Neural progenitor cell (in vitro differentiated cells): ENCODE data around the gene NCAPG2. TPM values are rescaled to one million over a fixed set of nuclear protein-coding genes. Genes with fewer than 3 reads are reported as not detected.
A peak's percentile ranks its signal among the peaks of the same experiment; 100 is the strongest.

ENCODE experiments used
- DNase-seq: peaks from one replicate; pipeline ENCODE4 v3.0.0-alpha.2; 2016; ENCODE audit warnings: low spot score
- H2AFZ ChIP-seq: fragments of 200-600 bp; sonication (generic); replicated peaks from 2 replicates; pipeline ENCODE4 v1.6.1; 2016; ENCODE audit warnings: antibody characterized with exemption
- H3F3A ChIP-seq: fragments of 200-600 bp; sonication (generic); 2 replicates; pipeline ENCODE4 v1.6.1; 2016; ENCODE audit warnings: antibody characterized with exemption, low read depth
- H3K27ac ChIP-seq: fragments of 200-600 bp; sonication (generic); 2 replicates; pipeline ENCODE4 v1.5.1; 2016; ENCODE audit warnings: mild to moderate bottlenecking
- H3K27me3 ChIP-seq: fragments of 200-600 bp; sonication (generic); 2 replicates; pipeline ENCODE4 v1.6.1; 2016; ENCODE audit warnings: mild to moderate bottlenecking, moderate library complexity
- H3K36me3 ChIP-seq: fragments of 200-600 bp; sonication (generic); 2 replicates; pipeline ENCODE4 v1.5.1; 2016
- H3K4me1 ChIP-seq: fragments of 200-600 bp; sonication (generic); 2 replicates; pipeline ENCODE4 v1.6.1; 2016; ENCODE audit warnings: mixed run types
- H3K4me2 ChIP-seq: fragments of 200-600 bp; sonication (generic); 2 replicates; pipeline ENCODE4 v1.6.1; 2016
- H3K4me3 ChIP-seq: fragments of 200-600 bp; sonication (generic); 2 replicates; pipeline ENCODE4 v1.5.1; 2016
- H3K79me2 ChIP-seq: fragments of 200-600 bp; sonication (generic); 2 replicates; pipeline ENCODE4 v1.6.1; 2016; ENCODE audit warnings: low read depth
- H3K9ac ChIP-seq: fragments of 200-600 bp; sonication (generic); 2 replicates; pipeline ENCODE4 v1.6.1; 2016
- H3K9me3 ChIP-seq: fragments of 200-600 bp; sonication (generic); 2 replicates; pipeline ENCODE4 v1.5.1; 2016; ENCODE audit warnings: low read depth
- H4K20me1 ChIP-seq: fragments of 200-600 bp; sonication (generic); 2 replicates; pipeline ENCODE4 v1.6.1; 2016; ENCODE audit warnings: low read depth
- H3K27ac Mint-ChIP-seq: 3 replicates; pipeline ENCODE4 v1.8.0; 2021; ENCODE audit warnings: mixed read lengths
- H3K27me3 Mint-ChIP-seq: 2 replicates; pipeline ENCODE4 v1.8.0; 2022; ENCODE audit warnings: low read depth, mild to moderate bottlenecking, inconsistent platforms, moderate library complexity, mixed read lengths; ENCODE audit not compliant: insufficient read depth
- H3K36me3 Mint-ChIP-seq: 3 replicates; pipeline ENCODE4 v1.8.0; 2021; ENCODE audit warnings: mixed read lengths
- H3K4me1 Mint-ChIP-seq: 3 replicates; pipeline ENCODE4 v1.8.0; 2021; ENCODE audit warnings: mixed read lengths
- H3K4me3 Mint-ChIP-seq: 3 replicates; pipeline ENCODE4 v1.8.0; 2021; ENCODE audit warnings: mild to moderate bottlenecking, moderate library complexity, mixed read lengths
- H3K9me3 Mint-ChIP-seq: 3 replicates; pipeline ENCODE4 v1.8.0; 2020; ENCODE audit warnings: mixed read lengths
- EZH2 ChIP-seq: fragments of 200-600 bp; sonication (generic); IDR thresholded peaks from 2 replicates; pipeline ENCODE4 v1.6.1; 2017; ENCODE audit warnings: antibody characterized with exemption, mild to moderate bottlenecking, moderate library complexity
- EZH2phosphoT487 ChIP-seq: fragments of 200-600 bp; sonication (generic); IDR thresholded peaks from 2 replicates; pipeline ENCODE4 v1.6.1; 2017; ENCODE audit warnings: antibody characterized with exemption
- total RNA-seq: library from RNA; depleted of rRNA; stranded (reverse); fragments of >200 nt; gene quantifications from 2 replicates; pipeline ENCODE4 v1.2.3, GENCODE V29; 2015; ENCODE audit warnings: low replicate concordance
- TF ChIP-seq, protein P1 (sequence below): fragments of 200-600 bp; sonication (generic); IDR thresholded peaks from 2 replicates; pipeline ENCODE4 v1.5.1; 2017; ENCODE audit warnings: antibody characterized with exemption, mild to moderate bottlenecking

The NCAPG2 gene
- total RNA-seq, 1 donor from 2014 or later, result 89.6 TPM

DNA sequence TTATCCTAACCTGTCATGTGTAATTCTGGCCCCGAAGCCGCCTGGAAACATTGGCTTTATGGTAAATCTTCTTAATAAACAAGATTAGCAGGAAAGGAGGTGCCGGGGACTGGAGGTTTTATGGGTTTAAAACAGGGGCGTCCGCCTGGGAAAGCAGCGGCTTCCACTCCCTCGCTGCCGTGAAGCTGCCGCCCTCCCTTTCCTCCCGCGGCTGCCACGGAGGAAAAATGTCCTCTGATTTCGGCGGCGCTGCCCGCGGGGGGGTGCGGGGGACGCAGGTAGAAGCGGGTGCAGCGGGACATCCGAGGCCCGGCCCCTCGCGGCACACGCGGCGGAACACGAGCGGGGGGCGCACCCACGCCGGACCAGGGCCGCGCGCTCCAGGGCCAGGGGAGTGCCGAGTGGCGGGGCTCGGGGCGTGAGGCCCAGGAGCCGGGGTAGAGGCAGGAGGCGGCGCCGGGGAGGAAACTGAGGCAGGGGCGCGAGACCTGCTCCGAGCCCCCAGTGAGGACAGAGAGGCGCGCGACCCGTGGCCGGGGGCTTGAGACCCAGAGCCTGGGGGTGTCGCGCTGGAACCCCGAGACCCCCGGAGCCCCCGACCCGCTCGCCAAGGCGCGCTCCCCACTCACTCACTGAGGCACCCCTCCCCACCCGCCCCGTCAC is 118.0 kb downstream of the NCAPG2 start:
- Mint-ChIP-seq H3K27me3 (peaks cover 46% of the 10 kb centered on the region), H3K4me3 (peak overlapping the region; percentile 83)
- peaks cover 19% of the 10 kb centered on the region for H4K20me1 ChIP-seq

DNA sequence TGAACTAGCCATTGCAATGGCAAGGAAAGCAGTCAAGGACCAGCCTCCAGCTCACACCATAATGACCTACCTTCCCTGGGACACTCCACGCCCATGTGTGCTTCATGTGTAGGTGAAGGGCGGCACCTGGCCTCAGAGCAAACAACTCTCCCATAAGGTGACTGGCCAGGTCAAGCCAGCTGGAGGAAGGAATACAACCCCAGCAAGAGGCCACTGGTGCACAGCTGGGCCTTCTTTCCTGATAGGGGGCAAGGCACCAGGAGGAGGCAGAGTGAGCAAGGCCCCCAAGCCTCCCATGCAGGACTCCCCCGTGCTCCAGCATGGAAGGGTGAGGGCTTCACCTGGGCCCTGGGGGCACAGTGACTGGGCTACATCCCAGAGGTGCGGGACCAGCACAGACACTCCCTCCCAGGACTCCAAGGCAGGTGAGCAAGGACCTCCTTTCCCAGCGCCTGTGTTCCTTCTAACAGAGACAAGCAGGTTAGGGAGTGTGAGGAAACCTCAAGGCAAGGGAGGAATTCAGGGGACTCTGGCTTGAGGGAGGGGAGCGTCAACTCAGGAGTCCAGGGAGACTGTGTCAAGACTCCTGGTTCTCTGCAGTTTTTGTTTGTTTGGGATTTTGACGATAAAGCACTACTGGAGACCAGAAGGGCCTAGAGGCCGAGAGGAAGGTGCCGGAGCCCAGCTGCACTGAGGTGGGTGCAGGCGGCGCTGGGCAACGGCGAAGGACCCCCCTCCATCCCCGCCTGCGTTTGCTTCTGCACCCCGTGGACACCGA is 118.7 kb downstream of the NCAPG2 start:
- H2AFZ ChIP-seq, result no peak overlapping the region
- Mint-ChIP-seq H3K9me3 (peaks cover 3% of the 10 kb centered on the region), H3K36me3 (no peaks in the 10 kb centered on the region), H3K4me1 (peaks cover 3% of the 10 kb centered on the region), H3K4me3 (peak overlapping the region; percentile 83), H3K27ac (no peak overlapping the region), H3K27me3 (peaks cover 46% of the 10 kb centered on the region)
- no peak overlapping the region for H3K9ac ChIP-seq
- TF ChIP-seq EZH2phosphoT487 (no peak), EZH2 (no peak)
- TF ChIP-seq, protein P1, sequence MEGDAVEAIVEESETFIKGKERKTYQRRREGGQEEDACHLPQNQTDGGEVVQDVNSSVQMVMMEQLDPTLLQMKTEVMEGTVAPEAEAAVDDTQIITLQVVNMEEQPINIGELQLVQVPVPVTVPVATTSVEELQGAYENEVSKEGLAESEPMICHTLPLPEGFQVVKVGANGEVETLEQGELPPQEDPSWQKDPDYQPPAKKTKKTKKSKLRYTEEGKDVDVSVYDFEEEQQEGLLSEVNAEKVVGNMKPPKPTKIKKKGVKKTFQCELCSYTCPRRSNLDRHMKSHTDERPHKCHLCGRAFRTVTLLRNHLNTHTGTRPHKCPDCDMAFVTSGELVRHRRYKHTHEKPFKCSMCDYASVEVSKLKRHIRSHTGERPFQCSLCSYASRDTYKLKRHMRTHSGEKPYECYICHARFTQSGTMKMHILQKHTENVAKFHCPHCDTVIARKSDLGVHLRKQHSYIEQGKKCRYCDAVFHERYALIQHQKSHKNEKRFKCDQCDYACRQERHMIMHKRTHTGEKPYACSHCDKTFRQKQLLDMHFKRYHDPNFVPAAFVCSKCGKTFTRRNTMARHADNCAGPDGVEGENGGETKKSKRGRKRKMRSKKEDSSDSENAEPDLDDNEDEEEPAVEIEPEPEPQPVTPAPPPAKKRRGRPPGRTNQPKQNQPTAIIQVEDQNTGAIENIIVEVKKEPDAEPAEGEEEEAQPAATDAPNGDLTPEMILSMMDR, result no peak
- peaks cover 6% of the 10 kb centered on the region for H3F3A ChIP-seq
- H3K4me3 ChIP-seq, result no peak overlapping the region
- no peak overlapping the region for H3K27ac ChIP-seq
- peak overlapping the region; percentile 91 for H3K4me2 ChIP-seq
- H3K79me2 ChIP-seq, result no peaks in the 10 kb centered on the region
- H3K36me3 ChIP-seq, result no peaks in the 10 kb centered on the region
- H3K9me3 ChIP-seq, result no peaks in the 10 kb centered on the region
- H3K4me1 ChIP-seq, result peaks cover 11% of the 10 kb centered on the region
- H3K27me3 ChIP-seq, result peaks cover 71% of the 10 kb centered on the region
- DNase-seq, result no peak
- peaks cover 19% of the 10 kb centered on the region for H4K20me1 ChIP-seq

More for the DNA sequence above, 118.0 kb downstream of the NCAPG2 start:
- peak; percentile 14 for DNase-seq
- Histone ChIP-seq H3K27ac (no peak overlapping the region), H3K9ac (no peak overlapping the region), H2AFZ (no peak overlapping the region), H3K9me3 (no peaks in the 10 kb centered on the region), H3F3A (peaks cover 6% of the 10 kb centered on the region), H3K36me3 (no peaks in the 10 kb centered on the region), H3K79me2 (no peaks in the 10 kb centered on the region), H3K4me1 (peaks cover 11% of the 10 kb centered on the region), H3K4me2 (peak overlapping the region; percentile 91), H3K27me3 (peaks cover 76% of the 10 kb centered on the region), H3K4me3 (peak overlapping the region; percentile 11)
- Mint-ChIP-seq H3K9me3 (no peaks in the 10 kb centered on the region), H3K27ac (no peak overlapping the region), H3K36me3 (no peaks in the 10 kb centered on the region), H3K4me1 (peaks cover 3% of the 10 kb centered on the region)
- TF ChIP-seq, protein P1, result no peak
- peak; percentile 65 for TF ChIP-seq EZH2
- TF ChIP-seq EZH2phosphoT487, result peak; percentile 43

- no peak overlapping the region for H3K4me2 ChIP-seq
- H3K79me2 ChIP-seq, result no peaks in the 10 kb centered on the region
- no peaks in the 10 kb centered on the region for H3K36me3 ChIP-seq
- H3K4me1 ChIP-seq, result peaks cover 11% of the 10 kb centered on the region
- Mint-ChIP-seq H3K4me1 (peaks cover 3% of the 10 kb centered on the region), H3K27me3 (peaks cover 38% of the 10 kb centered on the region), H3K4me3 (no peak overlapping the region), H3K36me3 (no peaks in the 10 kb centered on the region), H3K9me3 (peaks cover 15% of the 10 kb centered on the region), H3K27ac (no peak overlapping the region)
- peaks cover 56% of the 10 kb centered on the region for H3K27me3 ChIP-seq
- no peak overlapping the region for H2AFZ ChIP-seq
- peaks cover 19% of the 10 kb centered on the region for H4K20me1 ChIP-seq
- peaks cover 6% of the 10 kb centered on the region for H3F3A ChIP-seq
- H3K9me3 ChIP-seq, result no peaks in the 10 kb centered on the region
- H3K9ac ChIP-seq, result no peak overlapping the region
- no peak overlapping the region for H3K27ac ChIP-seq
- H3K4me3 ChIP-seq, result no peak overlapping the region
- no peak for DNase-seq
- no peak for TF ChIP-seq EZH2
- TF ChIP-seq EZH2phosphoT487, result no peak
- TF ChIP-seq, protein P1, result no peak
Measured at GRCh38 chr7:158584407-158584806, 120.2 kb downstream of the NCAPG2 start.
